ENCODE data around the gene TRIM45.

TRIM45 gene

DNA sequence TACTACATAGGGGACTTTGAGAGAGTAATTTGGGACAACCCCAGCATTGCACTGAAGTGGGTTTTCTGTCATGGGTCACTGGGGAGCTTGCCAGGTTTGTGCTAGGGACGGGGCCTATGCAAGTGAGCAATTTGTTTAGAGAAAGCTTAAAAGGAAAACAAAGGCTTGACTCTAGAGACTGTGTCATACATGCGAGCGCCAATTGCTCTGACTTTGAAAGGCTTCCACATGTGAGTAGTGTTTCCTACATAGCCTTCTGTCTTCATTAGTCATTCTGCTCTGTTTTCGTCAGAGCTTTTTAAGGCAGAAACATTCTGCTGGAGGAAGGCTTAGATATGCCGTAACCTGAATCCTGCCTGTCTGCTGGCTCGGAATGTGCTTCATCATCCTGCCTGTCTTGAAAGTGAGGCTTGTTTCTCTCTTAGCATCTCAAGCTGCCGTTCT is 28.4 kb downstream of the TRIM45 start:
- peak; percentile 97 for DNase-seq
- H3K36me3 ChIP-seq (replicated peaks) = no peaks in the 10 kb centered on the region
- no peak overlapping the region for H3K4me3 ChIP-seq (ENCODE audit: low read depth, low read length)
- H3K27me3 ChIP-seq (replicated peaks) = no peaks in the 10 kb centered on the region
- H3K27ac ChIP-seq = peak overlapping the region; percentile 92
- in situ Hi-C loops (cut with HindIII; ENCODE audit: low pct_ligation_motif_present, low sequenced_read_pairs) = no loop called here
- TF ChIP-seq, protein P1, sequence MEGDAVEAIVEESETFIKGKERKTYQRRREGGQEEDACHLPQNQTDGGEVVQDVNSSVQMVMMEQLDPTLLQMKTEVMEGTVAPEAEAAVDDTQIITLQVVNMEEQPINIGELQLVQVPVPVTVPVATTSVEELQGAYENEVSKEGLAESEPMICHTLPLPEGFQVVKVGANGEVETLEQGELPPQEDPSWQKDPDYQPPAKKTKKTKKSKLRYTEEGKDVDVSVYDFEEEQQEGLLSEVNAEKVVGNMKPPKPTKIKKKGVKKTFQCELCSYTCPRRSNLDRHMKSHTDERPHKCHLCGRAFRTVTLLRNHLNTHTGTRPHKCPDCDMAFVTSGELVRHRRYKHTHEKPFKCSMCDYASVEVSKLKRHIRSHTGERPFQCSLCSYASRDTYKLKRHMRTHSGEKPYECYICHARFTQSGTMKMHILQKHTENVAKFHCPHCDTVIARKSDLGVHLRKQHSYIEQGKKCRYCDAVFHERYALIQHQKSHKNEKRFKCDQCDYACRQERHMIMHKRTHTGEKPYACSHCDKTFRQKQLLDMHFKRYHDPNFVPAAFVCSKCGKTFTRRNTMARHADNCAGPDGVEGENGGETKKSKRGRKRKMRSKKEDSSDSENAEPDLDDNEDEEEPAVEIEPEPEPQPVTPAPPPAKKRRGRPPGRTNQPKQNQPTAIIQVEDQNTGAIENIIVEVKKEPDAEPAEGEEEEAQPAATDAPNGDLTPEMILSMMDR (IDR thresholded peaks at IDR 0.05; ENCODE audit: low read depth, low read length, missing control alignments) = no peak

DNA sequence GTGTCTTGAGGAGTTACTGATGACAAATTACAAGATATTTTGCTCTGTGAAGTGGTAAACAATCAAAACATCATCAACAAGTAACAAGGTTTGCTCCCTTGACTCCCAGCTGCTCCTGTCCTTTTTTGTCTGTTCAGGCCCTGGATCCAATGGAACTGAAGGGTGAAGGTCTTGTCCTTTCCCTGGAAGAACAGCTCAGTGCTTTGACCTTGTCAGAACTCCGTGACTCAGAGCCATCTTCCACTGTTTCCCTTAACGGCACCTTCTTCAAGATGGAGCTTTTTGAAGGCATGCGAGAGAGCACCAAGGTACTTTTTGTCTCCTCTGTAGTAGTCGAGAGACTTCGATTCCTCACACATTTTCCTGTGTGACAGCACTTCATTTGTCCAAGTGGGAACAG is 29.0 kb downstream of the TRIM45 start:
- H3K27me3 ChIP-seq (replicated peaks) = no peaks in the 10 kb centered on the region
- peak overlapping the region; percentile 92 for H3K27ac ChIP-seq
- H3K36me3 ChIP-seq (replicated peaks) = no peaks in the 10 kb centered on the region
- TF ChIP-seq, protein P1 (IDR thresholded peaks at IDR 0.05; ENCODE audit: low read depth, low read length, missing control alignments) = no peak
- in situ Hi-C loops (cut with HindIII; ENCODE audit: low pct_ligation_motif_present, low sequenced_read_pairs) = no loop called here
- no peak for DNase-seq
- H3K4me3 ChIP-seq (ENCODE audit: low read depth, low read length) = no peak overlapping the region

DNA sequence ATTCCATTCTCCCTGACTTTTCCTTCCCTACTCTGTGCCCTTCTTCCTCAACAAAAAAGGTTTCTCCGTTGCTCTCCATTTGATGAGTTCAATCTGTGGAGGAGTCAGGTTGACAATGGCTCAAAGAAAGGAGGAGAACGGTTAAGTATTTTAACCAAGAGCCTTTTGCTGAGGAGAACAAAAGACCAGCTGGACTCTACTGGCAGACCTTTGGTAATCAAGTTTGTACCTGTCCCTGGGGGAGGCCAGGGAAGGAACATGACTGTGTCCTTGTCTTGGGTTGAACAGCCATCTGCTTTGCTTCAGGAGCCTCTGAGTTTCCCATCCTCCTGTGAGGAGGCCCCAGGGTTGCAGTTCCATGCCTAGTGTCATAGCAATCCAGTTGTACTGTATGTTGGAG is 31.6 kb downstream of the TRIM45 start:
- no peak for DNase-seq
- Histone ChIP-seq H3K36me3 (replicated peaks) (no peaks in the 10 kb centered on the region), H3K4me3 (ENCODE audit: low read depth, low read length) (no peak overlapping the region), H3K27ac (no peak overlapping the region), H3K27me3 (replicated peaks) (no peaks in the 10 kb centered on the region)
- in situ Hi-C loops (cut with HindIII; ENCODE audit: low pct_ligation_motif_present, low sequenced_read_pairs) = no loop called here
- TF ChIP-seq, protein P1 (IDR thresholded peaks at IDR 0.05; ENCODE audit: low read depth, low read length, missing control alignments) = no peak

DNA sequence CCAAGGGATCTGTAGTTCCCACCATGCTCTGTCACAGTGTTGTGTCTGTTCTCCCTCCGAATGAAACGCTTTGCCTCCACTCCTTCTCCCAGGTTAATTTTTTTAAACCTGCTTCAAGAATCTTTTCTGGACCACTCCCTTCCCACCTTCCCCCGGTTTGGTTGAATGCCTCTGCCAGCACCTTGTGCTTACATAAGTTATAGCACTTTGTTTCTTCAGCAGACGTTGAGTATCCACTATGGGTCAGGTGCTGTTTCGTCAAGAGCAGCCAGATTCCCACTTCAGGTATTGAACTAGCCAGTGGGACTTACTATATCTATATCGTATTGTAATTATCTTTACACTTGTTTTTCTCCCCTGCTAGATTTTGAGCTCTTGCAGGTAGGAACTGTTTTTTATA is 33.9 kb downstream of the TRIM45 start:
- in situ Hi-C loops (cut with HindIII; ENCODE audit: low pct_ligation_motif_present, low sequenced_read_pairs) = no loop called here
- no peak for DNase-seq
- no peaks in the 10 kb centered on the region for H3K27me3 ChIP-seq (replicated peaks)
- TF ChIP-seq, protein P1 (IDR thresholded peaks at IDR 0.05; ENCODE audit: low read depth, low read length, missing control alignments) = no peak
- H3K27ac ChIP-seq = no peak overlapping the region
- H3K4me3 ChIP-seq (ENCODE audit: low read depth, low read length) = no peak overlapping the region
- no peaks in the 10 kb centered on the region for H3K36me3 ChIP-seq (replicated peaks)

DNA sequence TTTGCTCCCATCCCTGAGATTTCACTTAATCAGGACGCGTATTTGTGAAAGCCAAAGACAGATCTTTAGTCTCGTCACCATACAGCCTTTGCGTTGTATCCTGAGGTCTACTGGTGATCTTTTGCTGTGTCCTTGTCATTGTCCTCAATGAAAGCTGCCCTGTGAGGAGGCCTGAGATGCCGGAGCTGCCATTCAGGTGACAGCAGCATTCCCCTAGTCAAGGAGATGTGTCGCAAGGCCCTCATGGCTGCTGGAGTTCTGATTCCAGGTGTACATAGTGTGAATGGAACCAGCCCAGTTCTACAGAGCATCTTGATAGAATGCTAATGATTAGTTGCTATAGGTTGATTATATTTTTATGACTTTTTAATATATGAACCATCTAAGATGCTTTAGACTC is 37.3 kb downstream of the TRIM45 start:
- Histone ChIP-seq H3K4me3 (ENCODE audit: low read depth, low read length) (no peak overlapping the region), H3K36me3 (replicated peaks) (peaks cover 3% of the 10 kb centered on the region), H3K27me3 (replicated peaks) (no peaks in the 10 kb centered on the region), H3K27ac (no peak overlapping the region)
- TF ChIP-seq, protein P1 (IDR thresholded peaks at IDR 0.05; ENCODE audit: low read depth, low read length, missing control alignments) = no peak
- no peak for DNase-seq
- in situ Hi-C loops (cut with HindIII; ENCODE audit: low pct_ligation_motif_present, low sequenced_read_pairs) = no loop called here

DNA sequence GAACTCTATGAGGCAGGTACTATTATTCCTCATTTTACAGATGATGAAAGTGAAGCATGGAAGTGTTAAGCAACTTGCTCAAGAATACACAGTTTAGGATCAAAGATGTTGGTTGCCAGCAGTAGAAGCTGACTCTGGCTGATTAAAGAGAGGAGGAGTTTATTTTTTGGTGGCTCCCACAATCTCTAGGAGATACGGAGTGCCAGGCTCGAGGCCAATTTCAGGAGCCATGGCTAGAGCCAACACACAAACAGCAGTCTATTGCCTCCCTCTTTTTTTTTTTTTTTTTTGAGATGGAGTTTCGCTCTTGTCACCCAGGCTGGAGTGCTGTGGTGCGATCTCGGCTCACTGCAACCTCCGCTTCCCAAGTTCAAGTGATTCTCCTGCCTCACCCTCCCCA is 41.8 kb downstream of the TRIM45 start:
- DNase-seq = no peak
- Histone ChIP-seq H3K27ac (no peak overlapping the region), H3K27me3 (replicated peaks) (no peaks in the 10 kb centered on the region), H3K36me3 (replicated peaks) (peaks cover 21% of the 10 kb centered on the region), H3K4me3 (ENCODE audit: low read depth, low read length) (no peak overlapping the region)
- in situ Hi-C loops (cut with HindIII; ENCODE audit: low pct_ligation_motif_present, low sequenced_read_pairs) = no loop called here
- TF ChIP-seq, protein P1 (IDR thresholded peaks at IDR 0.05; ENCODE audit: low read depth, low read length, missing control alignments) = no peak
